ELF-1 (cell line): ENCODE data around the gene DYSF.
A peak's percentile ranks its signal among the peaks of the same experiment; 100 is the strongest.

Experiments
- DNase-seq: peaks from one replicate; pipeline ENCODE4 v3.0.0-alpha.2; 2016; ENCODE audit warnings: low read depth, low spot score

Gene DYSF

DNA sequence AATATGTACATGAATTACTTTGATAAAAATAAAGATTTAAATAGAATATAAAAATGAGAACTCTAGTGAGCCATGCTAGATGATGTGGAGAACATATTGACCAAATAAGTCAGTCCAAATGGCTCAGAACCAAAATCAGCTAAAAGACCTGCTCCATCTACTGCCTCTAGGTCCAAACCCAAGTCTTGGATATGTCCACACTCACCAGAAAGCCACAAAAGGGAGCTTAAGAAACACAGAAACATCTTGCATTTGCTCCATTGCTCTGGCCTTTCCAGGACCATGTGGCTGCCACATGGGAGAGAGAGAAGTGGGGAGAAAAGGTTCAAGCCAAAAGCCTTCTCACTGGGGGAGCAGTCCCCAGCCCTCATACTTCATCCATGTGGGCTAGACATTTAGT, 272.5 kb downstream of the DYSF start:
- DNase-seq: no peak

DNA sequence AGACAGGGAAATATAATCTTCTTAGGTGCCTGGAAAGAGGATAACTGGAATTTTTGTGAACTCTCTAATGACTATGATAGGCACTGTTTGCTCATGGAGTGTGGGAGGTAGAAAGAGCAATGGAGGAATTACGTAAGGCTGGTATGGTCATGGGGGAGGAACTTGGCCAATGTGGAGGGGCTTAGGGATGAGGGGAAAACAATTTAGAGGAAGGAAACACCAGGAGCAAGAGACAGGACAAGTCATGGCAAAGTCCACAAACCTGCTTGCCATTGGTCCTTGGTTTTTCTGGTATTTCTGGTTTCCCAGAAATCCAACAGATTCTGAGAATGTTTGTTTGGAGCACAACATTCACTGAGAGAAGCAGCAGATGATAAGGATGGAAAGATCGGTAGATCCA, 274.2 kb downstream of the DYSF start:
- peak; percentile 38 for DNase-seq

DNA sequence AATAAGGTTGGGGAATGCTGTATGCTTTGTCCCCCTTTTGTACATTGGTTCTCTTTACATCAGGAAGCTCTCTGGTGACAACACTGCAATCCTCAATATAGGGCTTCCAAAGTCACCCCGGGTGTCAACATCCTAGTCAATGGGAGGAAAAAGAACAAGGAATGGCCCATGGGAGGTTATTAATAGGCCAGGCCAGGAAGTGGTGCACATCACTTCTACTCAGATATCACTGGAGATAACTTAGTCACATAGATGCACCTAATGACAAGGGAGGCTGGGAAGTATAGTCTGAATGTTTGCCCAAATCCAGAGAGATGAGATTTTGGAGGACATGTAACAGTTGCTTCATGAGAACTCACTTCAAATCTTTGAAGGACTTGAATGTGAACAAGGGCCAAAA, 274.7 kb downstream of the DYSF start:
- DNase-seq: no peak

DNA sequence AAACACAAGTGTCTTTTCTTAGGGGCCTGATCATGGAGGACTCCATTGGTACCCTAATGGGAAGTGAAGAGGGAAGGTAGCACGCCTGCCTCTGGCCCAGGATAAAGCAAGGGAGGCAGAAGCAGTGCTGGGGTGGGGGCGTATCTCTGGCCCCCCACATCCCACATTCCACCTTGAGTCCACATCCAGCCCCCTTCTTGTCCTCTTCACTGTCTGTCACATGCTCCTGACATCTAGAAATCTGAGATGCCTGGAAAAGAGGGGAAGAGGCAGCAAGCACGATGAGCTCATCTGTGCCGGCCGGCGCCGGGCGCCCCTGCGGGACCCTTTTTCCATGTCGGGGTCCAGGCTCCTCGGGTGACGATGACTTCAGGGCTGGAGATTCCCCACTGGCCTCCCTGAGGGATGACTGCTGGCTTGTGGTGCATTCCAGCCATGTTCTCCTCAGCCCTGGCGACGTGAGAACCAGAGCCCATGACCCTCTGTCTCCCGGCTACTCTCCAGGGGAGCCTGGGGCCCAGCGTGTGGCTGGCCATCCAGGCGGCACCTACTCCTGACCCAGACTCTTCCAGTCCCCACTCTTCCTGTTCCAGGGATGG, 277.5 kb downstream of the DYSF start:
- no peak for DNase-seq

DNA sequence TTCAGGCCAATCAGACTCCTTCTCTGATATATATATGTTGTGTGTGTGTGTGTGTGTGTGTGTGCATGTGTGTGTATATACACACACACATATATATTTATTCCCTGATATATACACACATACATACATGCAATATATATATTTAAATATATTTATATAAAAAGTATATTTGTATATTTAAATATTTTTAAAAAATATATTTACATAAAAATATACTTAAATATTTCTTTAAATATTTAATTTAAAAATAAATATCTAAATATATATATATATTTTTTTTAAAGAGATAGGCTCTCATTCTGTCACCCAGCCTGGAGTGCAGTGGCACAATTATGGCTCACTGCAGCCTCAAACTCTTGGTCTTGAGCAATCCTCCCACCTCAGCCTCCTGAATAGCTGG, 281.3 kb downstream of the DYSF start:
- no peak for DNase-seq

DNA sequence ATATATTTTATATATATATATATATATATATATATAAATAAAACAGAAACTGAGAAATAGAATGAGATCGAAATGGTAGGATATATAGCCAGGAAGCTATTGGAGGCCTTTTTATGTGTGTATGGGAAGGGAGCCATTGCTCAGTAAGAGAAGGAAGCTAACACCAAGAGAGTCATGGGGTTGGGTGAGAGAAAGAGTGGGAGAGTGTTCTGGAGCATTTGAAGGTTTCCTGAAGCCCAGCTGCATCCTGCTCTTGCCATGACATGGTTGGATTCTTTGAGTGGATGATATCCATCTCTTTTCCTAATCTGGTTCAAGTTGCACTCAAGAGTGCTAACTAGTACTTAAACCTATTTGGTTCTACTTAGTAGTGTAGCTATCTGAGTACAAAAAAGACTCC, 282.3 kb downstream of the DYSF start:
- DNase-seq: no peak
